Colonic mucosa (tissue), 4 donors: Measurements from ENCODE around the gene BCL2L13. TPM values are rescaled to one million over a fixed set of nuclear protein-coding genes. Genes with fewer than 3 reads are reported as not detected.

Experiments
- DNase-seq: peaks from one replicate; pipeline ENCODE4 v3.0.0-alpha.2; 2020
- H3K27ac ChIP-seq: fragments of 200-600 bp; one replicate; pipeline ENCODE4 v1.8.0; 2021
- H3K27me3 ChIP-seq: fragments of 200-600 bp; one replicate; pipeline ENCODE4 v1.8.0; 2021
- H3K36me3 ChIP-seq: fragments of 200-600 bp; one replicate; pipeline ENCODE4 v1.8.0; 2021
- H3K4me1 ChIP-seq: fragments of 200-600 bp; one replicate; pipeline ENCODE4 v1.8.0; 2021; ENCODE audit warnings: mild to moderate bottlenecking
- H3K4me3 ChIP-seq: fragments of 200-600 bp; one replicate; pipeline ENCODE4 v1.8.0; 2021
- H3K9ac ChIP-seq, 2 donors: one replicate each; pipeline ENCODE4 v1.7.0; 2013; ENCODE audit warnings: control low read depth in 2 of 2, low read depth in 2 of 2, low read length in 2 of 2
- H3K9me3 ChIP-seq: fragments of 200-600 bp; one replicate; pipeline ENCODE4 v1.8.0; 2021
- intact Hi-C: fragments of 100-400 bp; cut with DNase I; formaldehyde crosslinking; loops from one replicate; pipeline ENCODE4 v1.14.1; 2022
- total RNA-seq, 2 donors: library from RNA; stranded (reverse); fragmentation: NEBNext Ultra II Directional in 1 of 2; extraction: Animal tissue kit (Norgen Biotek cat#: 25700) in 1 of 2; gene quantifications; one replicate each; pipeline ENCODE4 v1.2.1, GENCODE V29; 2021
- TF ChIP-seq, protein P1 (sequence below): fragments of 200-600 bp; IDR thresholded peaks from one replicate; pipeline ENCODE4 v1.8.0; 2022; ENCODE audit warnings: antibody characterized with exemption, mild to moderate bottlenecking
- donor health status: healthy.
- donor health status: DM: no; HTN: no; CAD: no.
- donor health status: DM: no; HTN: no; CAD: no.

Gene BCL2L13
- total RNA-seq, 2 donors from 2014 or later, result 44.9 to 47.2 TPM

DNA sequence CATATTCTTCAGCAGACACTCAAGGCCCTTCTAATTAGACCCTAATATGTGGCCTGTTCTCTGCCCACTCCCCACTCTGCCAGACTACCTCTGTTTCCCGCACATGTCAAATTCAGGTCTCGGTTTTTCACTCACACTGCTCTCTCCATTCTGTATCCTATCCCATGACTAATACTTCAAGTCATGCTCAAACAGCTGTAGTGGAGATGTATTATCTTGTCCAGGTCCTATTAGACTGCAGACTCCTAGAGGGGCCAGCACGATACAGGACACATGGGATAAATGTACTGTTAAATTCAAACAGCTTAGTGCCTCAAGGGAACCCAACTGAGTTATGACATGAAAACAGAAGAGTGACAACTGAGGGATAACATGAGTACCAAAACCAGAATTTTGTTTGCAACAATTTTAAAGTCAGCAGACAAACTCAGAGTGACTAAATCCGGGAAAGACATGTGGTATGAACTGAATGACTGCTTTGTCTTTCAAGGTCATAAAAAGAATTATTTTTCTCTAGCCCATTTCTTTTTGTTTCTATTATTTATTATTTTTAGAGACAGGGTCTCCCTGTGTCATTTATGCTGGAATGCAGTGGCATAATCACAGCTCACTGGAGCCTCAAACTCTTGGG, 30.6 kb upstream of the BCL2L13 start:
- intact Hi-C loops, result no loop called here
- Histone ChIP-seq H3K27ac (no peak overlapping the region), H3K9me3 (no peaks in the 10 kb centered on the region), H3K4me1 (no peaks in the 10 kb centered on the region), H3K27me3 (no peaks in the 10 kb centered on the region), H3K36me3 (peaks cover 4% of the 10 kb centered on the region), H3K4me3 (no peak overlapping the region), H3K9ac (no peak overlapping the region)
- TF ChIP-seq, protein P1, sequence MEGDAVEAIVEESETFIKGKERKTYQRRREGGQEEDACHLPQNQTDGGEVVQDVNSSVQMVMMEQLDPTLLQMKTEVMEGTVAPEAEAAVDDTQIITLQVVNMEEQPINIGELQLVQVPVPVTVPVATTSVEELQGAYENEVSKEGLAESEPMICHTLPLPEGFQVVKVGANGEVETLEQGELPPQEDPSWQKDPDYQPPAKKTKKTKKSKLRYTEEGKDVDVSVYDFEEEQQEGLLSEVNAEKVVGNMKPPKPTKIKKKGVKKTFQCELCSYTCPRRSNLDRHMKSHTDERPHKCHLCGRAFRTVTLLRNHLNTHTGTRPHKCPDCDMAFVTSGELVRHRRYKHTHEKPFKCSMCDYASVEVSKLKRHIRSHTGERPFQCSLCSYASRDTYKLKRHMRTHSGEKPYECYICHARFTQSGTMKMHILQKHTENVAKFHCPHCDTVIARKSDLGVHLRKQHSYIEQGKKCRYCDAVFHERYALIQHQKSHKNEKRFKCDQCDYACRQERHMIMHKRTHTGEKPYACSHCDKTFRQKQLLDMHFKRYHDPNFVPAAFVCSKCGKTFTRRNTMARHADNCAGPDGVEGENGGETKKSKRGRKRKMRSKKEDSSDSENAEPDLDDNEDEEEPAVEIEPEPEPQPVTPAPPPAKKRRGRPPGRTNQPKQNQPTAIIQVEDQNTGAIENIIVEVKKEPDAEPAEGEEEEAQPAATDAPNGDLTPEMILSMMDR, result no peak
- DNase-seq, result no peak

DNA sequence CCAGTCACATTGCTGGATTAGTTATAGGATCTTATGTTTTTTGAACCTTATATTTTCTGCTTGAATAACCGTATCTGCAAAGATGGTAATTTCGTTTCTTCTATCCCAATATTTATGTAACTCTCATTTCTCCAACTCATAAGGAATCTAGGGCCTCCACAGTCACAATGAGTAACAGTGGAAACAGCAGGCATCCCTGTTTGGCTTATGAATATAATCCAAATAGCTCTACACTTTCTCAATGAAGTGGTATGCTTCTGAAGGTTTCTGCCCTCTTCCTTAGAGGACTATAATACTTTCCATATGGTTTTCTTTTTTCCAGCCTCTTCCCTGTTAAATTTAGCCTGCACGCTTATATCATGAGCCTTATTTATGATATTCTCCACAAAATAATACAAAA, 26.5 kb upstream of the BCL2L13 start:
- Histone ChIP-seq H3K9ac (no peak overlapping the region), H3K9me3 (no peaks in the 10 kb centered on the region), H3K27me3 (no peaks in the 10 kb centered on the region), H3K4me3 (no peak overlapping the region), H3K27ac (no peak overlapping the region), H3K36me3 (peaks cover 9% of the 10 kb centered on the region), H3K4me1 (no peaks in the 10 kb centered on the region)
- intact Hi-C loops, result no loop called here
- TF ChIP-seq, protein P1, result no peak
- no peak for DNase-seq

DNA sequence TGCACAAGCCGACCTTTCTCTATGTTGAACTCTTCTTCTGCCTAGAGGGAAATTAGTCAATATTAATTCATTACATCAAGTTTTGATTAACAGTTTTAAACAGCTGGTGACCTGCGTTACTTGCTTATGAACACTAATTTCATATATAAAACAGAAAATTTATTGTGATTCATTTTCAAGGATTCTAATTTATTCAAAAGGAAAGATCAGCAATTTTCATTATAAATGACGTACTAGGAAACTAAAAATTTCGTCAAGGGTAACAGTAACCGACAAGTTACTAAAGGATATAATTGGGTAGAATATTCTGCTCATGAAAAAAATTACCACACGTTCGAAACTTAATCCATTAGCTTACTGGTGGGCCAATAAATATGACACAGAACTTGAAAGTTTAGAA, 25.3 kb upstream of the BCL2L13 start:
- TF ChIP-seq, protein P1, result no peak
- DNase-seq, result no peak
- H3K27ac ChIP-seq, result no peak overlapping the region
- H3K4me3 ChIP-seq, result no peak overlapping the region
- no peaks in the 10 kb centered on the region for H3K4me1 ChIP-seq
- no peaks in the 10 kb centered on the region for H3K9me3 ChIP-seq
- H3K27me3 ChIP-seq, result no peaks in the 10 kb centered on the region
- H3K9ac ChIP-seq, result no peak overlapping the region
- intact Hi-C loops, result no loop called here
- H3K36me3 ChIP-seq, result peaks cover 9% of the 10 kb centered on the region

DNA sequence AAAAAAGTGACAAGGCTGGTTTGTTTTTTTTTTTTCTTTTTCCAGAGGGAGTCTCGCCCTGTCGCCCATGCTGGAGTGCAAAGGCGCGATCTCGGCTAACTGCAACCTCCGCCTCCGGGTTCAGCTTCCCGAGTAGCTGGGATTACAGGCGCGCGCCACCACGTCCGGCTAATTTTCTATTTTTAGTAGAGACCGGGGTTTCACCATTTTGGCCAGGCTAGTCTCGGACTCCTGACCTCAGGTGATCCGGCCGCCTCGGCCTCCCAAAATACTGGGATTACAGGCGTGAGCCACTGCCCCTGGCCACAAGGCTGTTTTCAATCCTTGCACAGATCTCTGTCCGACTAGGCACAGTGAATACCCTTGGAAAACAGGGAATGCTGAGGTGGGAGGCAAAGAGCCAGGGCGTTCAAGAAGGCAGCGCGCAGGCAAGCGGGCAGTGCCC, 10.6 kb upstream of the BCL2L13 start:
- Histone ChIP-seq H3K27ac (peak overlapping the region; percentile 88), H3K9ac (peak overlapping the region; percentile 77 to 93), H3K9me3 (no peaks in the 10 kb centered on the region), H3K27me3 (no peaks in the 10 kb centered on the region), H3K4me3 (peak overlapping the region; percentile 96), H3K4me1 (peaks cover 4% of the 10 kb centered on the region), H3K36me3 (no peaks in the 10 kb centered on the region)
- intact Hi-C loops, result no loop called here
- DNase-seq, result peak; percentile 25
- TF ChIP-seq, protein P1, result no peak

DNA sequence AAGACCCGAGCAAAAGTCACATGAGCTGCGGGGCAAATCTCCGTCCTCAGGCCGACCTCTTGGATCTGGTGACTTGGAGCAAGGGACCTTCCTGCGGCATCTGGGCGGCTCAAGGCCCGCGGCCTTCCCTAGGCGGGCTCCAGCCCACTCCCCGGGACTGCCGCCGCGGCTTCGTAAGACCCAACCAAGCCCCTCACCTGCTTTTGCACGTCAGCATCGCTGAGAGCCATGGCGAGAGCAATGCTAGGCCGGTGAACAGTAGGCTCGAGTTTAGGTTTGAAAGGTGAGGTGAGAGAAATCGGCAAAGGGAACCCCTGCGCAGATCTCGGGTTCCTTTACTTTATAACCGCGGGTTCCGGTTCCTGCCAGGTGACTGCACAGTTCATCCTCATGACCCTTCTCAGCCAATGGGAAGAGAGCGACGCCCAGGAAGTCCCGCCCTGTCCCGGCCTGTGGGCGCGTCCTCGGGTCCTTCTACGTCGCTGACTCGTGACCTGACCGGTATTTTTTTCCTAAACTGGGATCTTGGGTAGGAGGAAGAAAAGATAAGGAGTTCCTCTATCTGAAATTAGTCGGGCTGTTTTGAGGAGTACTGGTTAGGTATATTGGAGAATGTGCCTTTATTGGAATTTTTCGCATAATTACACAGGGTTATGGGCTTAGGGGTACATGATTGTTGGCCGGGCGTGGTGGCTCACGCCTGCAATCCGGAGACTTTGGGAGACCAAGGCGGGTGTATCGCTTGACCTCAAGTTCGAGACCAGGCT, 10.0 kb upstream of the BCL2L13 start, which contains the start of gene ATP6V1E1:
ATP6V1E1 (minus strand) TSS at position 344 of the 767 bp plus-strand sequence; CDS start at position 230, 114 bp downstream.
- Histone ChIP-seq H3K4me1 (peaks cover 4% of the 10 kb centered on the region), H3K9ac (peak within 1 kb of the TSS; percentile 77 to 93), H3K4me3 (peak within 1 kb of the TSS; percentile 96), H3K36me3 (no peaks in the 10 kb centered on the region), H3K9me3 (no peaks in the 10 kb centered on the region), H3K27me3 (no peaks in the 10 kb centered on the region), H3K27ac (peak within 1 kb of the TSS; percentile 88)
- DNase-seq, result peak; percentile 99
- intact Hi-C loops, result no loop called here
- TF ChIP-seq, protein P1, result no peak
